Middle frontal gyrus (tissue), 1 donor: ENCODE results near the gene SIMC1.

Source experiments
- DNase-seq: peaks from one replicate; pipeline ENCODE4 v3.0.0-alpha.2; 2015; ENCODE audit warnings: low spot score; ENCODE audit errors: extremely low spot score

Gene SIMC1

GRCh38 chr5:176387384-176387925, 149.2 kb downstream of the SIMC1 start:
- no peak for DNase-seq

DNA sequence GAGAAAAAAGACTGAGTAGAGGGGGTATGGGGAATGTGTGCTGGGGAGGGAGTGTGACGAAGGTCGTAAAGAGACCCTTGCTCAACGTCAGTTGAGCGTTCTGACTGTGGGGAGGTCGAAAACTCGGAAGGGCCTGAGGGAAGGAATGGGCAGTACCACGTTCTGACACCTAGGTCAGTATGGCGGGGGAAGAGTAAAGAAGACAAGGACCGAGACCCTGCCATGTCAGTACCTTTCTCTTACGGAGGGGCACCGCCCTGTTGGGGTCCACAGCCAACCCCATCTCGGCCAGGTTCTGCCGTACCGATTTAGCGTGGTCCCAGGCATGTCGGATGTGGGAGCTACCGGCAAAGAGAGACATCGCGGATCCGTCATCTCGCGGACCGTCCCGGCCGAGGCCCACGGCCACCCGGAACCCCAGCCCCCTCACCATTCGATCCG, 149.8 kb downstream of the SIMC1 start:
- DNase-seq = no peak

GRCh38 chr5:176388444-176389134, 150.4 kb downstream of the SIMC1 start, which contains the start of the genes HIGD2A and NOP16:
Gene HIGD2A, plus strand, starts transcription at chr5:176388751. Its CDS starts 69 bp downstream, at chr5:176388820.
Gene NOP16, minus strand, starts transcription at chr5:176388598. Its CDS starts 59 bp downstream, at chr5:176388539.
- DNase-seq = peak; percentile 99

GRCh38 chr5:176389135-176390123, 151.2 kb downstream of the SIMC1 start:
- no peak for DNase-seq

- DNase-seq = no peak
Observed at GRCh38 chr5:176391479-176391878, 153.3 kb downstream of the SIMC1 start.

DNA sequence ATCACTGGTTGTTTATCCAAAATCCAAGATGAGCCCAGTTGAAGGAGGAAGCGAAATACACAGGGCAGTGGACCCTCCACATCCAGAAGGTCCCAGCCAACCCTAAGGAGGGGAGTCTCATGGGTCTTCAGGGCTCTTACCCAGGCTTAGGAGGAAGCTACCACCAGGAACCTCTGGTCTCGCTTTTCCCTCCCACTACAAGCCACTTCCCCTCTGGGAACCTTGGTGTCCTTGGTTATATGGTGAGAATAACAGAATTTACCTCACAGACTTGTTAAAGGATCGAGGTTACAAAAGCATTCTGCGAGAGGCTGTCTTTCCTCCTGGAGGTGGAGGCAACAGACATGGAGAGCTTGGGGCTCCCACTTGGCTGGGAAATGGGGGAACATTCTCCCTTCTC, 153.8 kb downstream of the SIMC1 start:
- DNase-seq = no peak

- DNase-seq = no peak
Observed at GRCh38 chr5:176392526-176392925, 154.3 kb downstream of the SIMC1 start.

- DNase-seq = no peak
Observed at GRCh38 chr5:176394096-176394495, 155.9 kb downstream of the SIMC1 start.

DNA sequence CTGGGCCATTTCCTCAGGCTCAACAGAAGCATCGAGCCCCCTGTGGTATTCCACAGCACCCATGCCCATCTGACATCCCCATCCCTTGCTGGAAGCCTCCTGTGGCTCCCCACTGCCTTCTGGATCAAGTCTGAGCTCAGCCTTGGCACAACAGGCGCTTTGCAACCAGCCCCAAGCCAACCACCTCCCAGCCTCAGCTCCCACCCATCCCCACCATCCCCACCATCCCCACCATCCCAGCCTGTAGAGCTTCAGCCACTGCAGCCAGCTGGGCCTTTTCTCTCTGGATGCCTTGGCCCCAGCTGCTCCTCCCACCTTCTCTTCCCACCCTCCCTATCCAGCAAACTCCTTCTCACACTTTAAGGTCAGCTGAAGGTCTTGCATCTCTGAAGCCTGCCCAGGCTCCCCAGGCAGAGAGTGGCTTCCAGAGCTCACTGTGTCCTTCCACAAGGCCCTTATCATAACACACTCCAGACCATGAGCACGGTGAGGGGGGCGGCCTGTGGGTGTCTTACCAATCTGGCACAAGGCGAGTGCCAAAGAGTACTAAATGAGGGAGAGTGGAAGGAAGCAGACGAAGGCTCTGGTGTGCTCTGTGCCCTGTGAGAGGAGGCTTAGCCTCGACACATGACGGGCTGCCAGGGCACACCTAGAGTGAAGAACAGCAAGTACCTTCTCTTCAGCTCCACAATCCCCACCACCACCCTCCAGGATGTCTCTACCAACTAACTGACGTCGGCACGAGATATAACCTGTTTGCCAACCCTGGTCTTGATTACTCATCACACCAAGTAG, 156.9 kb downstream of the SIMC1 start:
- DNase-seq = no peak
